GM18867 (cell line): ENCODE data around the gene LEKR1.
"Not testable (repeated sequence)": the region's sequence is repeated elsewhere in the genome, so short reads cannot be mapped to it uniquely, and the experiment has no call there.

Source experiments
- ATAC-seq: cut with Tn5 transposase; IDR thresholded peaks from one replicate; pipeline ENCODE4 v1.9.1; 2021; ENCODE audit warnings: mild to moderate bottlenecking, moderate library complexity; ENCODE audit not compliant: unreplicated experiment

The LEKR1 gene

DNA sequence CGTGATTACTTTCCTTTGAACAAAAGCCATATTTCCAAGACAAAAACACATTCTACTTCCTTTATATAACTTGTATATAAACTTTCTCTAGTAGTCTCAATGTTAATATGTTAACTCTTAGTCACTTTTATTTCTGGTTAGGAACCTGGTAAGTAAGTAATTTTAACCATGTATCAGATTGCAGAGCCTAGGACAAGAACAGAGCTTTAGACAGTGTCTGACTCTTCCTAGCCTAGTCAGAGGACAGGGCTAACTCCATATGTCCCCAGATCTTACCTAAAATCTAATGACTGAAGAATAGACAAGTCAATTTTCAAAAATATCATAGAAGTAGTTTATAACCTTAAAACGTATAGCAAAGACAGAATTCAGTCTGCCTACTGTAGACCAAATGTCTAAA lies 8.3 kb downstream of the LEKR1 start:
- no peak for ATAC-seq

GRCh38 chr3:156834962-156835535 lies 8.9 kb downstream of the LEKR1 start:
- no peak for ATAC-seq

GRCh38 chr3:156836701-156837100 lies 10.5 kb downstream of the LEKR1 start:
- ATAC-seq: no peak

GRCh38 chr3:156837115-156837514 lies 11.0 kb downstream of the LEKR1 start:
- ATAC-seq: no peak

DNA sequence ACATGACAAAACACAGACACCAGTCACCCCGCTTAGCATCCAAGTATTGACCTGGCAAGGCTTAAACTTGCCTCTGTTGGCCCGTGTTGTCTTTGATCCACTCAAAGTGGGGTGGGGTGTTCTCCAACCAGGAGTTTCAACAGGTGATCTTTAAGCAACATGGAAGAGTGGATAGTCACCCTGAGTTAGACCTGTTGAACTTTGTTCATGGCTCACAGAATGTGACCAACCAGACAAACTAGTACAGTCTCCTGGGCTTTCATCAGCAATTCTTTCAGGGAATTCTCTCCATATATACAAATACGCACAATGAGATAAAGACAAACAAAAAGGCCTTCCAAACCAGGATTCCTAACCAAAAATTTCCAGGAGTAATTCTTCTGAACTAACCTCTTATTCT lies 11.9 kb downstream of the LEKR1 start:
- ATAC-seq: no peak

- no peak for ATAC-seq
These were observed 14.9 kb downstream of the LEKR1 start for GRCh38 chr3:156840826-156841689.

DNA sequence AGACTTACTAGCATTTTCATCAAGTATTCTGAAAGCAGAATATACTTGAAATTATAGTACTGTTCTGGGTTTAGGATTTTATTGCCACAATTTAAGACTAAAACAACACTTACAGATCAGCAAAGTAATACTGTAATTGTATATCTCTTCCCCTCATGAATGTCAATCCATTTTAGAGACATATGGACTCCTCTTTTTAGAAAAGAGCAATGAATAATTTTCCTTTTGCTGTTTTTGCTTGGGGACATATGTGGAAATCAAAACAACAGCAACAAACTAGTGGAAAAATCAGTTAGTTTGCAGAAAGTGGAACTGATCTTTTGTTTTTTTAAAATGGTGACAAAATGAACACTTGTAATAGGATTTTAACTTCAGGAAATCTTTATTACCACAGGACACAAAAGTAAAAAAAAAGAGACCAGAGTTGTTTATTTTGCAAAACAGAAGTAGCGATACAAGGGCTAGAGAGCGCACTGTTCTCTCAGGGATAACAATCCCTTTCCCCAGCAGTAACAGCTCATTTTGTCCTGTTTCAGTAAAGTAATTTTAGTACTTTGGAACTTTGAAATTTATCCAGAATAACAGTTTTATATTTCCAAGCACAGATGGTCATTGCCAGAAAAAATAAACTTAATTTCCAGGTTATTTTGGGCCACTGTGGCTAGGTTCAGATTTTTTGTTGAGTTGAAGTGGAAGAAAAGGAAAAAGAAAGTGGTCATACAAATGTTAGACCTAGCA lies 17.1 kb downstream of the LEKR1 start:
- no peak for ATAC-seq

DNA sequence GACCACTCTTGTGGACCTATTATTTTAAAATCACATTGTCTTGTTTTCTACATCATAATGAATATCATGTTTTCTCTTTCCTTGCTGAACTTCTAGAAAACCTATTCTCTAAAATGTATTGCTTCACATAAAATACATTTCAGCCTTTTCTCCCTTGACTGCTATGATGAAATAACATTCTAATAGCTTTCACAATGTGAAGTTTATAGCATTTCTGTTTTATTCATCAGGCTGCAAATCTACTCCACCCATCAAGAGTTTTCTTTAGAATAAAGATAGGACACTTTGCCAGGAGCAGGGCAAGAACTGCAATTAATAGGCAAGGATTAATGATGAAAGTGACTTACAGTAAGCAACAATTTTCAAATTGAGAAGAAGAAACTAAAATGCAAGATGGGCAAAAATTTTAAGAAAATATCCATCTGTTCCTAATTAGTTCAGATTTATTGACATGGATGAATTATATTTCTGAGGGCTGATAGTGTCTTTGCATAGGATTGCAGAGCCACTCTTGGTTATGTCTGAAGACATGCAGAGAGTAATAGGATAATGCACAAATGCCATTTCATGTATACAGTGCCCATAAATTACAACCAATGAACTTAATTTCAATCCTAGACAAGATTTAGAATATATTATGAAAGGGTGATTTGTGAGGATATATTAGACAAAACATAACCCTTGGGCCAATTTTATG lies 21.7 kb downstream of the LEKR1 start:
- no peak for ATAC-seq

DNA sequence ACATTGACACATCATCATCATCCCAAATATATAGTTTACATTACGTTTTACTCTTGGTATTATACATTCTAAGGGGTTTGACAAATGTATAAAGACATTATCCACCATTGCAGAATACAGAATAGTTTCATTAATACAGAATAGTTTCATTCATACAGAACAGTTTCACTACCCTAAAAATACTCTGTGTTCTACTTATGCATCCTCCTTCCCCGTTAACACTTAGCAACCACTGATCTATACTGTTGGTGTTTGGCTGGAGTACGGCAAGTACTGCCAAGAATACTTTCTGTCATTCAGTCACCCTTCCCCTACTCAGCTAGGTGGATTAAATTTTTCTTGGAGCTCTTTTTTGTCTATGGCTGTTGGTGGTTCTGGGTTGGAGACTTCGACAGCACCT lies 33.4 kb downstream of the LEKR1 start:
- ATAC-seq: peak; percentile 100

- ATAC-seq: no peak
These were observed 34.7 kb downstream of the LEKR1 start for GRCh38 chr3:156860873-156861272.

DNA sequence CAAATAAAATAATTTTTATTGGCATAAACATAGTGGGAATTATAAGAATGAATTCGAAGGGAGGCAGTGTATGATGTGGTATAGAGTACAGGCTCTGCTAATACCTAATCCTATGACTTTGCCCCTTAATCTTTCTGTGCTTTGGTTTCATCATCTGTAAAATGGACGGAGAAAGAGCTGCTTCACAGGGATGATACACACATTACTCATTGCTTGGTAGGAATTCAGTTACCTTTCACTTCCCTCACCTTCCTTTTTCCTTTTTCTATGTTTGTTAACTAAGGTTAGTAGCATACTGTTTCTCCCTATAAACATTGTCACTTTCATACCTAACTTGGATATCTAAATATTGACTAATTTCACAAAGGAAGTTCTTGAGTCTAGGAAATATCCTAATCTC lies 36.2 kb downstream of the LEKR1 start:
- ATAC-seq: no peak

DNA sequence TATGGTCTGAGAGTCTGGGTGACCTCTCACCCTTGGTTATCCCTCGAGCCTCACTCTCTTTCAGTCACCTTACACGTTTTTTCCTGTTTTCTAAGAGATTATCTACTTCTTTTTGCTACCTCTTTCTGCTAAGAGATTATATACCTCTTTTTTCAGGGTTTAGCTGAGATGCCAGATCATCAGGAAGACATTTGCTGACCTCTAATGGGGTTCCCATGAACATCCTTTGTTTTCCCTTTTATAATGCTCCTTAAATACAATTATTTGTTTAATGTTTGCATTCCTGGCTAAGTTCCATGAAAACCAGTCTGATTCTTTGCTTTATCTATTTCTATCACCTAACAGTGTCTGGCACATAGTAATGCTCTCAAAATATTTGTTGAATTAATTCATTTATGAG lies 39.6 kb downstream of the LEKR1 start:
- ATAC-seq: no peak

- no peak for ATAC-seq
These were observed 41.0 kb downstream of the LEKR1 start for GRCh38 chr3:156867174-156867573.

DNA sequence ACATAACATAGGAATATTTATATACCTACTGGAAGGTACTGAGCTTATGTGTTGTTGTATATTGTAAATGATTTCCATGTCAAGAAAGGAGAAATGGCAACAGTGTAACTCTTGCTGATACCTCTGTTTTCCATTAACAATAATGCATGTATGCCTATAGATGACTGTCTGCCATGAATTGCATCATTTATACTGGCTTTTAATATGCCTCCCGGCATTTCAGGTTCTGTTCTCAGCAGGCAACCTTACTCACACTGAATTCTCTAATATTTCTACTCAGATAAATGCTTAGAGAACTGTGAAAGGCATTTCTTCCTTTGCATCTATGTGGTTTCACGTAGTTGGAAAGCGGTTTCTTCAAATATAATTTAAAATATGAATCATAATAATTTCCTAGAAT lies 41.8 kb downstream of the LEKR1 start:
- no peak for ATAC-seq

DNA sequence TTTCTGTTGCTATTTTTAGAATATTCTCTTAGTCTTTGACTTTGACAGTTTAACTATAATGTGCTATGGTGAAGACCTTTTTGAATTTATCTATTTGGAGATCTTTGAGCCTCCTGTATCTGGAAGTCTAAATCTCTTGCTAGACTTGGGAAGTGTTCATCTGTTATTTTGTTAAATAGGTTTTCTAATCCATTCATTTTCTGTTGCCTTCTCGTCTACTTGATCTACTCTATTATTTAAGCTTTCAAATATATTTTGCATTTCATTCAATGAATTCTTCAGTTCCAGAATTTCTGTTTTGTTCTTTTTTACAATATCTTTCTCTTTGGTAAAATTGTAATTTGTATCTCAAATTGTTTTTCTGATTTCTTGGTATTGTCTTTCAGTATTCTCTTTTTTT lies 47.8 kb downstream of the LEKR1 start:
- ATAC-seq: no peak

GRCh38 chr3:156879491-156879890 lies 53.3 kb downstream of the LEKR1 start:
- not testable (repeated sequence) for ATAC-seq

DNA sequence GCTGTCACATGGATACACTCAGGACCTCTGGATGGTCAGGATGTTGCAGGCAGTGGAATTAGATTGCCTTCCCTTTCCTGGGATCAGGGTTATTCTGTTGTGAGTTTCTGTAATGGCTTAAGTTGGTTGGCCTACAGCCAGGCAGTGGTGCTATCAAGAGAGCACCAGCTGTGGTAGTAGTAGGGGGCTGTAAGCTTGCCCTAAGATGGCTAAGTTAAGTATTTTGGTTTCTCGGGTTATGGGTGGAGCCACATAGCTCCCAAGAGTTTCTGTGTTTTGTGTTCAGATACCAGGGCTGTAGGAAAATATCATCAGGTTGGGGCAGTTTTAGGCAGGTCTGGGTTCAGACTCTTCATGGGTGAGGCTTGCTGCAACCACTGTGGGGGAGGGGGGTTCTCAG lies 59.6 kb downstream of the LEKR1 start:
- no peak for ATAC-seq

DNA sequence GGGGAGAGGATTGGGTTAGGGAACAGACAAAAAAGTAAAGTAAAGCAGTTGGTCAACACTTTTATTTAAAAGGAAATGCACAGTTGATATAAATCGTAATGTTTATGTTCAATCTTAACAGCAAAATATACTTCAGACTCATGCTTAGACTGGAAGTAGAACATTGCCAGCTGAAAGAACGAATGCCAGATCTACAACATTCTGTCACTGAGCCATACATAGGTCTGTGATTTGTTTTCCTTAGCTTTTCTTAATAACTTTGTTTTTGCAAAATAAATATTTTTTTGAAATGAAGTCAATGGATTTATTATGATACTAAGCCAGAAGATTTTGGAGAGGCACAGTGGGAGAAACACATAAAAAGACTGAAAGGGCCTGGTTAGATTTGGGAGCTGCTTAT lies 62.0 kb downstream of the LEKR1 start:
- ATAC-seq: no peak

- no peak for ATAC-seq
These were observed 62.4 kb downstream of the LEKR1 start for GRCh38 chr3:156888576-156888975.

DNA sequence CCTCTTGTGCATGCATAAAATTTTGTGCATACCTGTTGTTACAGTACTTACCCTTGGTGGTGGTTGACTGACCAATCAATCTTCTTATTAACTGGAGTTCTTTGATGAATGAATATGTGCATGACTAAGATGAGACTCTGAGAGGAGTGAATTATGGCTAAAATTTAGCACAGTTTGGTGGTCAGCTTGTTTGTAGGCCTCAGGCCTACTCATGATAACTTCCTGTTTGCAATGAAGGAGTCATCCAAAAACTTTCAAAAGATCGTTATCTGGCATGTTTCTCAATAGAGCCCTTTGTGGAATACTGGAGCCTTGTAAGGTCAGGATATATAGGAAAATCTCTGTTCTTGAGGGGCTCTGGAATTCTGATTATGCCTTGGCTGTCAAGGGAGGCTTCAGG lies 66.5 kb downstream of the LEKR1 start:
- no peak for ATAC-seq

DNA sequence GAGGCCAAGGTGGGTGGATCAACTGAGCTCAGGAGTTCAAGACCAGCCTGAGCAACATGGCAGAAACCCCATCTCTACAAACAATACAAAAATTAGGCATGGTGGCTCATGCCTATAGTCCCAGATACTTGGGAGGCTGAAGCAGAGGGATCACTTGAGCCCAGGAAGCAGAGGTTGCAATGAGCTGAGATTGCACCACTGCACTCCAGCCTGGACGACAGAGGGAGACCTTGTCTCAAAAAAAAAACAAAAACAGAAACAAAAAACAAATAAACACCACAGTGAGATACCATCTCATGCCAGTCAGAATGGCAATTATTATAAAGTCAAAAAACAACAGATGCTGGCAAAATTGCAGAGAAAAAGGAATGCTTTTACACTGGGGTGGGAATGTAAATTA lies 69.2 kb downstream of the LEKR1 start:
- ATAC-seq: not testable (repeated sequence)
